ENCODE data around the gene TTC23. TPM values are rescaled to one million over a fixed set of nuclear protein-coding genes. Genes with fewer than 3 reads are reported as not detected.
A peak's percentile ranks its signal among the peaks of the same experiment; 100 is the strongest.

TTC23 gene
- total RNA-seq, 1 experiment from 2014 or later: 13.4 TPM

GRCh38 chr15:99212406-99212805, 37.0 kb downstream of the TTC23 start:
- intact Hi-C loops (cut with micrococcal nuclease; ENCODE audit: unreplicated experiment): loop anchor here (5.0 kb wide), 1 partner anchor 770 kb away; no protein-coding TSS in a partner anchor
- H3K27me3 ChIP-seq (replicated peaks; ENCODE audit: insufficient read depth, low read depth, low read length, poor library complexity): no peaks in the 10 kb centered on the region
- H3K27ac ChIP-seq (ENCODE audit: low read depth, low read length, poor library complexity, severe bottlenecking): no peak overlapping the region
- ChIA-PET CTCF (interaction anchor here (1.3 kb wide), 1 partner anchor 107 kb away, joined by 3 read pairs; the partner anchor contains the start of gene SYNM), POLR2A (ENCODE audit: low non-redundant PET) (no interaction called here)
- TF ChIP-seq EZH2 (IDR thresholded peaks at IDR 0.05; ENCODE audit: borderline replicate concordance, low read depth, low read length, poor library complexity, severe bottlenecking) (no peak), CTCF (conservative IDR thresholded peaks at IDR 0.05; ENCODE audit: low read depth, low read length) (no peak)
- no peak overlapping the region for H3K4me3 ChIP-seq (ENCODE audit: low read depth, low read length, poor library complexity, severe bottlenecking)
- DNase-seq (ENCODE audit: low spot score): peak; percentile 4
- H3K9me3 ChIP-seq (ENCODE audit: low read depth, low read length, poor library complexity, severe bottlenecking): no peaks in the 10 kb centered on the region
- no peaks in the 10 kb centered on the region for H3K4me1 ChIP-seq (ENCODE audit: insufficient read depth, low read length, poor library complexity, severe bottlenecking)
- no peaks in the 10 kb centered on the region for H3K36me3 ChIP-seq (ENCODE audit: insufficient read depth, low read length, poor library complexity, severe bottlenecking)
- BruUV-seq (replicated peaks): no TSS peak

- Histone ChIP-seq H3K27me3 (replicated peaks; ENCODE audit: insufficient read depth, low read depth, low read length, poor library complexity) (no peaks in the 10 kb centered on the region), H3K9me3 (ENCODE audit: low read depth, low read length, poor library complexity, severe bottlenecking) (no peaks in the 10 kb centered on the region), H3K4me3 (ENCODE audit: low read depth, low read length, poor library complexity, severe bottlenecking) (no peak overlapping the region), H3K36me3 (ENCODE audit: insufficient read depth, low read length, poor library complexity, severe bottlenecking) (no peaks in the 10 kb centered on the region), H3K4me1 (ENCODE audit: insufficient read depth, low read length, poor library complexity, severe bottlenecking) (no peaks in the 10 kb centered on the region), H3K27ac (ENCODE audit: low read depth, low read length, poor library complexity, severe bottlenecking) (no peak overlapping the region)
- TF ChIP-seq CTCF (conservative IDR thresholded peaks at IDR 0.05; ENCODE audit: low read depth, low read length) (no peak), EZH2 (IDR thresholded peaks at IDR 0.05; ENCODE audit: borderline replicate concordance, low read depth, low read length, poor library complexity, severe bottlenecking) (no peak)
- ChIA-PET POLR2A (ENCODE audit: low non-redundant PET) (no interaction called here), CTCF (interaction anchor here (1.3 kb wide), 1 partner anchor 107 kb away, joined by 3 read pairs; the partner anchor contains the start of gene SYNM)
- intact Hi-C loops (cut with micrococcal nuclease; ENCODE audit: unreplicated experiment): loop anchor here (5.0 kb wide), 1 partner anchor 770 kb away; no protein-coding TSS in a partner anchor
- BruUV-seq (replicated peaks): no TSS peak
- no peak for DNase-seq (ENCODE audit: low spot score)
Observed at GRCh38 chr15:99211926-99212325, 37.5 kb downstream of the TTC23 start.

DNA sequence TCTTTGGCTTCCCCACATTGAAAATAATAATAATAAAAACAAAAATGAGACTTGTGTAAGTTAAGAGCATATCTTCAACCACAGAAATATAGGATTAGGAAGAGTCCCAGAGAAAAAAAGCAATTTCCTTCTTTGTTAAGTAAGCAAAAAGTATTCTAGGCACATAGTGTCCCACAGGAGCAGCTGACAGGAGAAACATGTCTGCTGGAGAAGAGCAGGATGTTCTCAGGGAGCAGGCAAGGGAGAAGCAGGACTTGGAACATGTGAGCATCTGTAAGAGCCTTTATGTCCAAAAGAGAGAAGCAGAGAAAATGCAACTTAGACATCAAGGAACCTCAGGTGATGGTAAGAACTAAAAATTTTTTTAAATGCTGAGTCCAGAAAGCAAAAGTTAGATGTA, 39.0 kb downstream of the TTC23 start:
- Histone ChIP-seq H3K9me3 (ENCODE audit: low read depth, low read length, poor library complexity, severe bottlenecking) (no peaks in the 10 kb centered on the region), H3K36me3 (ENCODE audit: insufficient read depth, low read length, poor library complexity, severe bottlenecking) (no peaks in the 10 kb centered on the region), H3K4me1 (ENCODE audit: insufficient read depth, low read length, poor library complexity, severe bottlenecking) (no peaks in the 10 kb centered on the region), H3K27ac (ENCODE audit: low read depth, low read length, poor library complexity, severe bottlenecking) (no peak overlapping the region), H3K27me3 (replicated peaks; ENCODE audit: insufficient read depth, low read depth, low read length, poor library complexity) (no peaks in the 10 kb centered on the region), H3K4me3 (ENCODE audit: low read depth, low read length, poor library complexity, severe bottlenecking) (no peak overlapping the region)
- BruUV-seq (replicated peaks): no TSS peak
- no peak for TF ChIP-seq CTCF (conservative IDR thresholded peaks at IDR 0.05; ENCODE audit: low read depth, low read length)
- TF ChIP-seq EZH2 (IDR thresholded peaks at IDR 0.05; ENCODE audit: borderline replicate concordance, low read depth, low read length, poor library complexity, severe bottlenecking): no peak
- POLR2A ChIA-PET (ENCODE audit: low non-redundant PET): no interaction called here
- CTCF ChIA-PET: no interaction called here
- no peak for DNase-seq (ENCODE audit: low spot score)
- intact Hi-C loops (cut with micrococcal nuclease; ENCODE audit: unreplicated experiment): loop anchor here (5.0 kb wide), 1 partner anchor 768 kb away; no protein-coding TSS in a partner anchor
